ENCODE data around the gene ZNF239. TPM values are rescaled to one million over a fixed set of nuclear protein-coding genes. Genes with fewer than 3 reads are reported as not detected.
A peak's percentile ranks its signal among the peaks of the same experiment; 100 is the strongest.
"Not testable (repeated sequence)": the region's sequence is repeated elsewhere in the genome, so short reads cannot be mapped to it uniquely, and the experiment has no call there.

The ZNF239 gene
- total and polyA plus RNA-seq, 2 donors (not counting 1 experiment from before 2014, with no cell fraction given) = 3.8 to 7.8 TPM

- H3K36me3 ChIP-seq (ENCODE audit: control insufficient read depth, insufficient read depth, low read length) = no peaks in the 10 kb centered on the region
- no peaks in the 10 kb centered on the region for H3K79me2 ChIP-seq (ENCODE audit: control insufficient read depth, insufficient read depth, low read length)
- H3K4me3 ChIP-seq (replicated peaks in 1 of 4; ENCODE audit: control extremely low read depth in 1 of 4, insufficient read depth in 1 of 4, low read depth in 3 of 4, low read length in 4 of 4) = peak overlapping the region; percentile 65 to 79 (median 70)
- H3K27ac ChIP-seq (ENCODE audit: insufficient read depth, low read length) = no peak overlapping the region
- H2AFZ ChIP-seq (ENCODE audit: low read length) = peak overlapping the region; percentile 84
- DNase-seq (ENCODE audit: low read depth in 2 of 2) = no peak
- no peaks in the 10 kb centered on the region for H3K27me3 ChIP-seq (ENCODE audit: control insufficient read depth, insufficient read depth, low read length)
- TF ChIP-seq EZH2 (IDR thresholded peaks at IDR 0.05; ENCODE audit: low read length, missing control alignments) (no peak), CTCF (conservative IDR thresholded peaks at IDR 0.05 in 1 of 2, IDR thresholded peaks at IDR 0.05 in 1 of 2; ENCODE audit: low read depth in 1 of 2, low read length in 2 of 2) (no peak)
- H3K9me3 ChIP-seq (ENCODE audit: control insufficient read depth, insufficient read depth, low read depth, low read length) = no peaks in the 10 kb centered on the region
- no peak overlapping the region for H3K9ac ChIP-seq (ENCODE audit: insufficient read depth, low read length)
- peak overlapping the region; percentile 80 for H3K4me2 ChIP-seq (ENCODE audit: extremely low read depth, insufficient read depth, low read length)
- H3K4me1 ChIP-seq (ENCODE audit: control insufficient read depth, extremely low read depth, insufficient read depth, low read length) = no peaks in the 10 kb centered on the region
- no peaks in the 10 kb centered on the region for H4K20me1 ChIP-seq (ENCODE audit: control insufficient read depth, extremely low read depth, insufficient read depth, low read length)
Observed at GRCh38 chr10:43607199-43607573, 32.8 kb upstream of the ZNF239 start.

GRCh38 chr10:43606323-43607198 is 32.1 kb upstream of the ZNF239 start, which contains the start of gene ZNF485:
Gene ZNF485, plus strand, starts transcription at chr10:43606438. Its CDS starts 613 bp downstream, at chr10:43607051.
- Histone ChIP-seq H3K9me3 (ENCODE audit: control insufficient read depth, insufficient read depth, low read depth, low read length) (no peaks in the 10 kb centered on the region), H2AFZ (ENCODE audit: low read length) (peak within 1 kb of the TSS; percentile 84), H3K4me1 (ENCODE audit: control insufficient read depth, extremely low read depth, insufficient read depth, low read length) (no peaks in the 10 kb centered on the region), H4K20me1 (ENCODE audit: control insufficient read depth, extremely low read depth, insufficient read depth, low read length) (no peaks in the 10 kb centered on the region), H3K4me2 (ENCODE audit: extremely low read depth, insufficient read depth, low read length) (peak within 1 kb of the TSS; percentile 80), H3K9ac (ENCODE audit: insufficient read depth, low read length) (peak within 1 kb of the TSS; percentile 51), H3K27ac (ENCODE audit: insufficient read depth, low read length) (no peak within 1 kb of the TSS), H3K27me3 (ENCODE audit: control insufficient read depth, insufficient read depth, low read length) (no peaks in the 10 kb centered on the region), H3K79me2 (ENCODE audit: control insufficient read depth, insufficient read depth, low read length) (no peaks in the 10 kb centered on the region), H3K36me3 (ENCODE audit: control insufficient read depth, insufficient read depth, low read length) (no peaks in the 10 kb centered on the region), H3K4me3 (replicated peaks in 1 of 4; ENCODE audit: control extremely low read depth in 1 of 4, insufficient read depth in 1 of 4, low read depth in 3 of 4, low read length in 4 of 4) (peak within 1 kb of the TSS; percentile 65 to 79 (median 70))
- DNase-seq (ENCODE audit: low read depth in 2 of 2) = peak; percentile 66 to 69
- no peak for TF ChIP-seq EZH2 (IDR thresholded peaks at IDR 0.05; ENCODE audit: low read length, missing control alignments)
- TF ChIP-seq CTCF (conservative IDR thresholded peaks at IDR 0.05 in 1 of 2, IDR thresholded peaks at IDR 0.05 in 1 of 2; ENCODE audit: low read depth in 1 of 2, low read length in 2 of 2) = no peak

- TF ChIP-seq CTCF (conservative IDR thresholded peaks at IDR 0.05 in 1 of 2, IDR thresholded peaks at IDR 0.05 in 1 of 2; ENCODE audit: low read depth in 1 of 2, low read length in 2 of 2) (no peak), EZH2 (IDR thresholded peaks at IDR 0.05; ENCODE audit: low read length, missing control alignments) (no peak)
- Histone ChIP-seq H3K36me3 (ENCODE audit: control insufficient read depth, insufficient read depth, low read length) (no peaks in the 10 kb centered on the region), H3K79me2 (ENCODE audit: control insufficient read depth, insufficient read depth, low read length) (no peaks in the 10 kb centered on the region), H3K4me3 (replicated peaks in 1 of 4; ENCODE audit: control extremely low read depth in 1 of 4, insufficient read depth in 1 of 4, low read depth in 3 of 4, low read length in 4 of 4) (peak overlapping the region; percentile 65 to 79 (median 70)), H3K9me3 (ENCODE audit: control insufficient read depth, insufficient read depth, low read depth, low read length) (no peaks in the 10 kb centered on the region), H4K20me1 (ENCODE audit: control insufficient read depth, extremely low read depth, insufficient read depth, low read length) (no peaks in the 10 kb centered on the region), H3K4me2 (ENCODE audit: extremely low read depth, insufficient read depth, low read length) (peak overlapping the region; percentile 80), H3K27me3 (ENCODE audit: control insufficient read depth, insufficient read depth, low read length) (no peaks in the 10 kb centered on the region), H2AFZ (ENCODE audit: low read length) (peak overlapping the region; percentile 84), H3K27ac (ENCODE audit: insufficient read depth, low read length) (no peak overlapping the region), H3K9ac (ENCODE audit: insufficient read depth, low read length) (no peak overlapping the region), H3K4me1 (ENCODE audit: control insufficient read depth, extremely low read depth, insufficient read depth, low read length) (no peaks in the 10 kb centered on the region)
- no peak for DNase-seq (ENCODE audit: low read depth in 2 of 2)
Observed at GRCh38 chr10:43605850-43606322, 31.5 kb upstream of the ZNF239 start.

- not testable (repeated sequence) for H3K4me2 ChIP-seq (ENCODE audit: extremely low read depth, insufficient read depth, low read length); H3K9ac ChIP-seq (ENCODE audit: insufficient read depth, low read length); H3K4me1 ChIP-seq (ENCODE audit: control insufficient read depth, extremely low read depth, insufficient read depth, low read length)
Observed at GRCh38 chr10:43601576-43601975, 27.2 kb upstream of the ZNF239 start.

More at GRCh38 chr10:43601576-43601975, 27.2 kb upstream of the ZNF239 start:
- not testable (repeated sequence) for H4K20me1 ChIP-seq (ENCODE audit: control insufficient read depth, extremely low read depth, insufficient read depth, low read length); H3K36me3 ChIP-seq (ENCODE audit: control insufficient read depth, insufficient read depth, low read length); H2AFZ ChIP-seq (ENCODE audit: low read length); H3K79me2 ChIP-seq (ENCODE audit: control insufficient read depth, insufficient read depth, low read length); H3K9me3 ChIP-seq (ENCODE audit: control insufficient read depth, insufficient read depth, low read depth, low read length); DNase-seq (ENCODE audit: low read depth in 2 of 2); H3K4me3 ChIP-seq (replicated peaks in 1 of 4; ENCODE audit: control extremely low read depth in 1 of 4, insufficient read depth in 1 of 4, low read depth in 3 of 4, low read length in 4 of 4); H3K27ac ChIP-seq (ENCODE audit: insufficient read depth, low read length); H3K27me3 ChIP-seq (ENCODE audit: control insufficient read depth, insufficient read depth, low read length)
